GM21447 (cell line): ENCODE data around the gene FGD3.

ENCODE experiments used
- ATAC-seq: cut with Tn5 transposase; IDR thresholded peaks from one replicate; pipeline ENCODE4 v1.9.1; 2021; ENCODE audit not compliant: unreplicated experiment

The FGD3 gene

DNA sequence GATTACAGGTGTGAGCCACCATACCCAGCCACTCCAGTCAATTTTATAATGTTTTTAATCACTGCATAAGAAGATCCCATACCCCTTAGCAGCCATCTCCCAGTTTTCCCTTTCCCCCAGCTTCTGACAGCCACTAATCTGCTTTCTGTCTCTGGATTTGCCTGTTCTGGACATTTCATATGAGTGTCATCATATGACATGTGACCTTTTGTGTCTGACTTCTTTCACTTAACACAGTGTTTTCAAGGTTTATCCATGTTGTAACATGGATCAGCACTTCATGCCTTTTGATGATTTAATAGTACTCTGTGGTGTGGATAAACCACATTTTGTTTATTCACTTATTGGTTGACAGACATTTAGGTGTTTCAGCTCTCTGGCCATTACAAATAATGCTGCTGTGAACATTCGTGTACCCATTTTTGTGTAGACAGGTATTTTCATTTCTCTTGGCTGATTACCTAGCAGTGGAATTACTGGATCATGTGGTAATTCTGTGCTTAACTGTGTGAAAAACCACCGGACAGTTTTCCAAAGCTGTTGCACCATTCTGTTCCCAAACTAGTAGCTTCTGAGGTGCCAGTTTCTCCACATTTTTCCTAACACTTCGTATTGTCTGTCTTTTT lies 119.8 kb downstream of the FGD3 start:
- no peak for ATAC-seq

DNA sequence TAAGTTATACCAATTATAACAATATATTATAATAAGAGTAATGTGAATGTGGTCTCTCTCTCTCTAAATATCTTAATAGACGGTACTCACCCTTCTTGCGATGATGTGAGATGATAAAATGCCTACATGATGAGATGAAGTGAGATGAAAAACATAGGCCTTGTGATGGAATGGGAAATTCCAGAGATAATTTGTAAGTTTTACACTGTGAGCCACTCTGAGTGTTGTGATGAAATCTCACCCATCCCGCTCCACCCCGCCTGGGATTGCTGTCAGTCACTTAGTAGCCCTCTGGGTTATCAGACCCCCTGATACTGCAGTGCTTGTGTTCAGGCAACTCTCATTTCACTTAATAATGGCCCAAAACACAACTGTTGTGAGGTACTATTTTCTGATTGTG lies 121.6 kb downstream of the FGD3 start:
- no peak for ATAC-seq

DNA sequence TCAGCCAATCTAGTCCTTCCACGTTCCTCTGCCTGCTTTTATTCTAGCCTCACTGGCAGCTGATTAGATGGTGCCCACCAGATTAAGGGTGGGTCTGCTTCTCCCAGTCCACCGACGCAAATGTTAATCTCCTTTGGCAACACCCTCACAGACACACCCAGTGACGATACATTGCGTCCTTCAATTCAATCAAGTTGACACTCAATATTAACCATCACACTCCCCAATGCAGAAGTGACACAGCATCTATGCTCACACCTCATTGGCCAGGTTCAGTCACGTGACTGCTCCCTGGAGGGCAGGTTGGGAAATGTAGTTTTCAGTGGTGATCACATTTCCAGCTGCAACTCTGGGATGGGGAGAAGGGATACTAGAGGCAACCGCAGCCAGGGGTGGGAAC lies 124.1 kb downstream of the FGD3 start:
- no peak for ATAC-seq

DNA sequence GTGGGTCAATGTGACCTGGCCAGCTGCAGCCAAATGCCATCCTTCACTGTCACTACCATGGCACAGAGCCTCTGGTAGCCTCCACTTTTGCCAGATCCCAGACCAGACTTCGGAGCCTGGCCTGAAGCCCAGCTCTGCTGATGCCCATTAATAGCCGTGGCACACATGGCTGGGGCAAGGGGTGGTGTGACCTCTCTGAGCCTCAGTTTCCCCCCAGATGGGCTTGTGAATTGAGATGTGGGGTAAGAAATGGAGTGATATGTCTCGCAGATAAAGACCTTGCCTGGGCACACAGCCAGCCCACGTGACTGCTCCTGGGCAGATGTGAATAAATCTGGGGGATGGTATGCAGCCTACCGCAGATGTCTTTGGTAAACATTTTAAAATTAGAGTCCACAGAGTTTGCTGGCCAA lies 125.1 kb downstream of the FGD3 start:
- no peak for ATAC-seq

DNA sequence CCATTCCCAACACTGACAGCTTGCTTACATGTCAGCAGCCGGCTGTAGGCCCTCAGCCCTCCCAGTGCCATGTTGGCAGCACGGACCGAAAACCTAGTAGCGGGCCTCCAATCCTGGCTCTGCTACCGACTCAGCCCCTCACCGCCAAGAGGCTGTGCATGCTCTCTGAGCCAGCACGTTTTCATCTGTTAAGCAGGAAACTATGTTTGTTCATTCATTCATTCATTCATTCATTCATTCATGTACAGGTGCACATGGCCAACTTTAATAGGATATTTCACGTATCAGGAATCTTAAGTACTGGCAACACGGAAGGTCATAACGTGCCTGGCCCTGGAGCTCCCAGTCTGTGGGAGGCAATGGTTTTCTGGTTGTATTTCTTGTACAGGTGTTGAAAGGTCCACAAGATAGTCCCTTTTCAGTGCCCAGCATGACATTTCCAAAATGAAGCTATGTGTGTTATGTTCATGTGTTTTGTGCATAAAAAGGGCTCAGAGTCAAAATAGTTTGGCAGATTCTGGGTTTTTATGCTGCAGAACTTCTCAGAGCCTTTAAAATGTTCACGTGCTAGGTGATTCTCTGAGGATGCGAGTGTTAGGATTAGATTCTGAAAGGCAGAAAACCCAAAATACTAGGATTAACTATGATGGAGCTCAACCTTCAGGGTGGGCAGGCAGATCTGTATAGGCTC lies 128.9 kb downstream of the FGD3 start:
- no peak for ATAC-seq

DNA sequence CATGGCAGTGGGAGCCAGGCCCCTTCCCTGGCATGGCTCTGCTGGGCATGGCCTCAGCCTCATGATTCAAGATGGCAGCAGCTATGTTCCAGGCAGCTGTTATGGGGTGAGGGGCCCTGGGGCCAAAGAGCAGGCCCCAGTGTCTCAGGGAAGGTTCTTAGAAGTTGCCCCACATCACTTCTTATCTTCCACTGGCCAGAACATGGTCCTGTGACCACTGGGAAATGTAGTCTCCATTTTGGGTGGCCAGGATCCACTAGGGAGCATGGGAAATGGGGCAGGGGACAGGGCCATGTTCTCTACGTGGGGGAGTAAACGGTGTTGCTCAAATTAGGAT lies 129.4 kb downstream of the FGD3 start:
- no peak for ATAC-seq

DNA sequence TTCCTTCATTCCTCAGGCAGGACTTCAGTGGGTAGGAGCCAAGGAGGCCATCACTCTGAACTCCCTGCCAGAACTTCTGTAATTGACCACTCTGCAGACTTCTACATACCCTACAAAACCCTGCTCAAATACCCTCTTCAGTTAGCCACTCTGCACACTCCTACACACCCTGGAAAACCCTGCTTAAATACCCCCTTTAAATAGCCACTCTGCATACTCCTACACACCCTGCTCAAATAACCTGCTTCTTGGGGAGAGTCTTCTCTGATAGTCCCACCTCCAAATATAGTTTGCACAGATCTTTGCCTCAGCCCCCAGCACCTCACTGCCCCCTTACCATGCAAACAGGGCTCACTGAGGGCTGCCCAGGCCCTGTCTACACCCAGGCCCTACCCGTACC lies 130.0 kb downstream of the FGD3 start:
- no peak for ATAC-seq

DNA sequence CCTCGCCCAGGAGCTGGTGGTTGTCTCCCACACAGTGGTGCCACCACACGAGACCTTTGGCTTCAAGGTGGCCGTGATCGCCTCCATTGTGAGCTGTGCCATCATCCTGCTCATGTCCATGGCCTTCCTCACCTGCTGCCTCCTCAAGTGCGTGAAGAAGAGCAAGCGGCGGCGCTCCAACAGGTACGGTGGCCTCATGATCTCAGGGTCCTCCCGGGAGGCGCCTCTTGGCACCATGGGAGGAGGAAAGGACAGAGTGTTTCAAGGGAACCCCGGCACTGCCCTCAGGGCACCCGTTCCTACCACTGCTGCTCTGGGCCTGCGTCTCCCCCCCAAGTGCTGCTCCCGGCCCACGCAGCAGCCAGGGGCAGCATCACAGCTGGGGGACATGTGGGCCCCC lies 130.5 kb downstream of the FGD3 start:
- no peak for ATAC-seq

DNA sequence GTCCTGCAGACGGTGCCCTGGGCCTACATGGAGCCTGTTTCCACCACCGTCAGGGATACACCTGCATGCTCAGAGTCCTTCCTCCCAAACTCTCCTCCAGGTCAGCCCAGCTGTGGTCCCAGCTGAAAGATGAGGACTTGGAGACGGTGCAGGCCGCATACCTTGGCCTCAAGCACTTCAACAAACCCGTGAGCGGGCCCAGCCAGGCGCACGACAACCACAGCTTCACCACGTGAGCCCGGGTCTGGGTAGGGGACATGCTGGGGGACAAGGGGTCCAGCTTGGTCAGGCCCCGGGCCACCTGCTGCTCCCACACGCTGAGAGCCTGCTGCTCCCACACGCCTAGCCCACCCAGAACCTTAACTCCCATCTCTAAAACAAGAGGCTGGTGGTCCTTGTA lies 132.0 kb downstream of the FGD3 start:
- ATAC-seq = no peak

DNA sequence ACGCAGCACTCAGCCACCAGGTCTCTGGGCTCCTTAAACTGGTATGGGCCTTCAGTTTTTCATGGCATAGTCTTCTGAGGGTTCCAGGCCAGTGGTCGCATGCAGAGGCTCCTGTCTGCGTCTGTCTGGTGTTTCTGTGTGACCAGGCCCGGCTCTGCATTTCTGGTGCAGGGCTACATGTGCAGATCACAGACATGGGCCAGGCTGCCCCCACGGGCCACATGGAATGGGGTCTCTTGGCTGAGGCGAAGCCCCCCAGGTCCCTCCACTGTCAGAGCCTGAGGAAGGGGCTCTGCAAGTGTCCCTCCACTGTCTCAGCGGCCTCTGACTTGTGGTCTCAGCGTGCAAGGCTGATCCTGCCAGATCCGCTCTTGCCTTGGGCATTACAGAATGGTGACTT lies 133.1 kb downstream of the FGD3 start:
- ATAC-seq = no peak

DNA sequence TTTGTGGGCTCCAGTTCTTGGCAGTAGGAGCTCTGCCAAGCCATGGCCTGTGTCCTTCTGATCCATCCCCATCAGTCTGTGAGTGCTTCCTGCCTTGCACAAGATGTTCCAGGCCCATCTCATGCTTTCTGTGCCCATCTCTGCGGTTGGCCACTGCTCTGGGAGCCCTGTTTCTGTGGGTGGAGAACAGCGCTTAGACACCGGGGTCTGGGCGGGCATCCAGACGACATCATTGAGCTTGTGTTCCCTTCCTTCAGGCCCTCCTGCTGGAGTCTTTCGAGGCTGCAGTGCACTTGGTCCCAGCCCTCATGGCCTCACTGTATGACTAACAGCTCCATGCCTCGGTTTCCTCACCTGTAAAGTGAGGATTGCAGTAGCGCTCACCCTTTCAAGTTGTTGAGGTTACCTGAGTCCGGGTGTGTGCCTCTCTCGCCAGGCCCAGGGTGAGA lies 133.8 kb downstream of the FGD3 start:
- ATAC-seq = no peak

DNA sequence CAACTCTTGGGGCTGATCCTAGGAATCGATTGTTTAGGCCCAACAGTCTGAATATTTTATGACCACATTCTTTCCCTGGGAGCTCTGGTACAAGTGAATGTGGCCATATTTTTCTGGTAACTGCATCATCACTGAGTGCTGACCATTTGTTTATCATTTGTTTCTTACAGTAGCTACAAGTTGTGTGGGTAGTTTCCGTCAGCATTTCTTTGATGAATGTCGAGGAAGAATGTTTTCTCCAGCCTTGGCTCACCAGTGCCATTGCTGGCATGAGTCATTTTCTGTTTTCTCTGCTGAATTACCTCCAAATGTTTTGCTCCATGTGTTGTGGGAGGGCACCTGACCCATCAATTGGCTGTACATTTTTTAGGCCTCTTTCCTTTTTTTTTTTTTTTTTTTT lies 134.6 kb downstream of the FGD3 start:
- no peak for ATAC-seq

DNA sequence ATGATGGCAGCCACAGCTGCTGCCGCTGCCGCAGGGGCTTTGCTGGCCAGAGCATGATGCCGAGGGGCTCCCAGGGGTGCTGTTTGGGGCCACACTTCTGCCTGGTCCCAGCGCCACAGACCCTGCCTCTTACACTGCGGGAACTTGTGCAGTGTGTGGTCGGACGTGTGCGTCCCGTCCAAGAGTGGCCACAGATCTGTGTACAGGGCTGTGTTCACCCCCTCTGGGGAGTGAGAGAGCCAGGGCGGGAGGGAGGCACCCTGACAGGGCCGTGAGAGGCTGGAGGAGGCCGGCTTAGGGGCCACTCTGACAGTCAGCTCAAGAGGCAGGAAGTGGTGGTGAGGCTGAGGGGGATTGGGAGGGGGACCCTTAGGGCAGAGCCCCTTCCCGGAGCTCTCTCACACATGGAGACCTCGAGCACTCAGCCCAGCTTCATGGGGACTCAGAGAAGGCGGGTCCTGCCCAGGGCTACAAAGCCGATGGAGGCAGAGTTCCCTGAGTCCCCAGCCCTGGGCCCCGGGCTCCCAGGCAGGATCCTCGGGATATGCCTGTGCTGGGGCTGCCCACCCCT lies 135.6 kb downstream of the FGD3 start:
- no peak for ATAC-seq

DNA sequence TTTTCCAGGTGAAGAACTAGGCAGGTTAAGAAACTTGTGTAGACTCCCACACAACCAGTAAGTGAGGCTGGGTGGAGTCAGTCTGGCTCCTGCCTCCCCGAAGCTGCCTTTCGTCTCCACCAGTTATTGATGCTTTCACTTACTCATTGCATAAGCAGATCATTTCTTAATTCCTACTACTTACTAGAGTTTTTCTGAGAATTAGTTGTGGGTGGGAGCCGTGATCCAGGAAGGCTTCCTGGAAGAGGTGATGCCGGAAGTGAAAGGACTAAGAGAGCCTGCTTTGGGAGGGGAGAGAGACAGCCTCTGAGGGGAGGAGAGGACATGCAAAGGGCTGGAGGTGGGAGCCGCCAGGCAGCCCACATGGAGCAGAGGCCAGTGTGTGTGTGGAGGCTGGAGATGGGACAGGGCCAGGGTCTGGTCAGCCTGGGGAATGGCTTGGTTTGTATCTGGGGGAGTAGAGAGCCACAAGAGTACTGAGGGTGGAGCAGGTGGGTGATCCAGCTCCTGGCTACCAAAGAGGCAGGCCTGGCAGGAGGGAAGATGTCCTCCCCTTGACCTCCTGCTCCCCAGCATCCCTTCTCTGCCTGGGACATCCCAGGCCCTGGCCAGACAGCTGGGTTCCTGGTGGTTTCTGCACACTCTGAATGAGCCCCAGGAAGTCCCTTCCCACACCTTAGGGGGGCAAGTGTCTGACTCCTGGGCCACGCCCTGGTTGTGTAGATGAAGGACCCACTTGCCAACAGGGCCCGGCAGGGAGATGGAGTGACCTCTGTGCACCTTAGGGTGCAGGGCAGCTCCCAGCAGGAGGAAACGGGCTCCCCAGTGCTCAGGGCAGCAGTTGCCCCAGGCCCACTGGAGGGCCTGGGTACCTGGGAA lies 136.5 kb downstream of the FGD3 start:
- ATAC-seq = no peak

DNA sequence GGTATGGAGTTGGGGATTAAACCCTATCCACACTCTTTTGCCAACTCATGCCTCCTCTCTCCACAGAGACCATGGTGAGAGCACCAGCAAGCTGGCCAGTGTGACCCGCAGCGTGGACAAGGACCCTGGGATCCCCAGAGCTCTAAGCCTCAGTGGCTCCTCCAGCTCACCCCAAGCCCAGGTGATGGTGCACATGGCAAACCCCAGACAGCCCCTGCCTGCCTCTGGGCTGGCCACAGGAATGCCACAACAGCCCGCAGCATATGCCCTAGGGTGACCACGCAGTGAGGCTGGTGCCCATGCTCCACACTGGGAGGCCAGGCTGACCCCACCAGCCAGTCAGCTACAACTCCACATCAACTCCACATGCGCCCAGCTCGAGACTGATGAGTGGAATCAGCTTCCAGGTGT lies 137.2 kb downstream of the FGD3 start:
- ATAC-seq = no peak

DNA sequence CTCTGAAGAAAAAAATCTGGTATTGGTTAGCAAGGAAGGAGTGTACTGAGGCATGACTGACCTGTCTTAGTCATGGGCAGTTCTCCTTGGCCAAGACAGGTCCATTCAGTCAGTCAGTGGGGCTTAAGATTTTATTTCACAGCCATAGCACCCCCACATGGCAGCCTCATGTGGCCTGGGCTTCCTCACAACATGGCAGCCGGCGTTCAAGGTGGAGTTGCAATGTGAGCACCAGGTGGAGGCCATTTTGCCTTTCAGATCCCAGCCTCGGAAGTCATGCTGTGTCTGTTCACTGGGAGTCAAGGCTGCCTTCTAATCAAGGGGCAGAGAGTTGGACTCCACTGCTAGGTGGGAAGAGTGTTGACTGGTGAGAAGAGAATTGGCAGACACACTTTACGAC lies 138.4 kb downstream of the FGD3 start:
- no peak for ATAC-seq
